HG03521 (cell line): Measurements from ENCODE around the gene WNT7A.
"Not testable (repeated sequence)": the region's sequence is repeated elsewhere in the genome, so short reads cannot be mapped to it uniquely, and the experiment has no call there.

Source experiments
- ATAC-seq: cut with Tn5 transposase; IDR thresholded peaks from one replicate; pipeline ENCODE4 v1.9.1; 2021; ENCODE audit warnings: mild to moderate bottlenecking, moderate library complexity; ENCODE audit not compliant: unreplicated experiment

WNT7A gene

DNA sequence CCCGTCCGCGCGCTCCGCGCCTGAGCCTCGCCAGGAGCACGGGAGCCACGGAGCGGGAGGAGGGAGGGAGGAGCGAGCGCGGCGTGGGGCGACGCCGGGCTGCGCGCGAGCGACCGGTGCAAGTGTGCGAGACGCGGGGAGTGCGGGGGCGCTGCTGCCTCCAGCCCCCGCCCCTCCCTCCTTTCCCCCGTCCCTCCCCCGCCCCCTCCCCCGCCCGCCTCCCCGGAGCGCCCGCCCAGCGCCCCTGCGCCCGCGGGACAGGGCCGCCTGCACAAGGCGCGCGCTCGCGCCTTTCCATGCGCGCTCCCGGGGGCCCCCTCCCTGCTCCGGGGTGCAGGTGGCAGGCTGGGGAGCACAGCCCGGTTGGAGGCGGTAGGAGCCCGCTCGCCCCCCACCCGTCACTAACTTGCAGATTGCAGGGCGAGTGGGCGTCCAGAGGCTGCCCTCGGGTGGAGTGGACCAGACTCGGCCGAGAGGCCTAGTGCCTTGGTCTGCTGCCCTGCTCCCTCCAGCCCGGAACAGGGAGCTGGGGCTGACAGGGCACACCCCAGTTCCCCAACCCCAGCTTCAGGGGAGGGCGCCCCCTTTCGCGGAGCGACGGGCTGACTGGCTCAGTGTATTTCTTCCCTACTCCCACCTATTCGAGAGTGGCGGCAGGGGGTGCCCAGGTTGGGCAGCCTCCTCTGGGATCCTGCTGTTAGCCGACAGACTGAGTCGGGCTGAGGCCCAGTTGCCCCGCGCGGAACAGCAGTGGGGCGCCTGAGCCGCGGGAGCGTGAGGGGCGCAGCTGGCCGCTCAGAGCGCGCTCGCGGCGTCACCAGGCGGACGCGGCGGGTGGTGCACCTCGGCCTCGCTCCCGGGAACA, at the start of gene WNT7A:
Gene WNT7A (minus strand): TSS at position 126 of the 865 bp plus-strand sequence. CDS start 255 bp downstream, outside the sequence.
- ATAC-seq, result no peak

DNA sequence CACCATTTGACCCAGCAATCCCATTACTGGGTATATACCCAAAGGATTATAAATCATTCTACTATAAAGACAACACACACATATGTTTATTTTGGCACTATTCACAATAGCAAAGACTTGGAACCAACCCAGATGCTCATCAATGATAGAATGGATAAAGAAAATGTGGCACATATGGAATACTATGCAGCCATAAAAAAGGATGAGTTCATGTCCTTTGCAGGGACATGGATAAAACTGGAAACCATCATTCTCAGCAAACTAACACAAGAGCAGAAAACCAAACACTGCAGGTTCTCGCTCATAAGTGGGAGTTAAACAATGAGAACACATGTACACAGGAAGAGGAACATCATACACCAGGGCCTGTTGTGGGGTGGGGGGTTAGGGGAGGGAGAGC, 48.9 kb upstream of the WNT7A start:
- not testable (repeated sequence) for ATAC-seq

DNA sequence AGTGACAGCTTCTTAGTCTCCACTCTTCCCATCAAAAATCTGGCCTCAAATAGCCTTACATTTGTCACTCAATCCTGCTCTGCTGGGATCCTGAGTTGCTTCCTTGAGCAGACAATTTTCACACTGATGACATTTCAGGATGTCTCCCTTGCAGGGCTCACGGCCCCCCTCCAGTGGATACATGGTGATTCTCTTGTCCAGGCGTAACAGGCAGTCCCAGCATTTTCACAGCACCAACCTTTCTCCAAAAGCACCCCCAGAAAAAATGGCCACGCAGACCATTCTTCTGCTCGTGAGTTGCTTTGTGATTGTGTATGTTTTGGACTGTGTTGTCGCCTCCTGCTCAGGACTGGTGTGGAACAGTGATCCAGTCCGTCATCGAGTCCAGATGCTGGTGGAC, 47.4 kb upstream of the WNT7A start:
- no peak for ATAC-seq

DNA sequence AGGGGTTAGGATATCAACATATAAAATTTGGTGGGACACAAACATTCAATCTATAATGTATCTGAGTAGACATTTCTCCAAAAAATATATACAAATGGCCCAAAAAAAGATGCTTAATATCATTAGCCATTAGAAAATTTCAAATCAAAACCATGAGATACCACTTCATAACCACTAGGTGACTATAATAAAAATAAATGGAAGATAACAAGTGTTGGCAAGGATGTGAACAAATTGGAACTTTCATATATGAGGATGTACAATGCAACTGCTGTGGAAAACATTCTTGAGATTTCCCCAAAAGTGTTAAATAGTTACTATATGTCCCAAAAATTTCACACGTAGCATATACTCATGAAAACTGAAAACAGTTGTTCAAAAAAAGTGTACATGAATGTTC, 36.5 kb upstream of the WNT7A start:
- ATAC-seq, result no peak

DNA sequence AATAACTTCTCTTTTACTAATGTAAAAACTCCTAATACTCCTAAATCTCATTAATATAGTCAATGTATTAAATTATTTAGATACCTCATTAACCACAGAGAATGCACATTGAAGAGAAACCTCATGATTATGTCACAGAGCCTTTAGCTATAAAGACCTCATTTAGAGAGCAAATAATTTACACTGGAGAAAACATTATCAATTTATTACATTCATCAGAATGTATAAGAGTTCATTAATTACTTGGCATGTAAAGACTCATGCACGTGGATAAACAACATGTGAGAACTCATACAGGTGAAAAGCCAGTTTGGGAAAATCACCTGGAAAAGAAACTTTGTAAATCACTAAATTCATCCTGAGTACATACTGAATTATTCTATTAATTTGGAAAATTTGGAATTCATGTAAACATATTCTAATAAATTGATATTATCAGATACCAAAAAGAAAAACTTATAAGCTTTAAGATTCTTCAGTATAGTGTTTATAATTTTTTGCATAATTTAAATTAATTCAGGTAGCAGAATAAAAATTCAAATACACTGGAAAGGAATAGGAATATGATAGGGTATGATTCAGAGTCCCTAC, 22.9 kb upstream of the WNT7A start:
- ATAC-seq, result no peak

DNA sequence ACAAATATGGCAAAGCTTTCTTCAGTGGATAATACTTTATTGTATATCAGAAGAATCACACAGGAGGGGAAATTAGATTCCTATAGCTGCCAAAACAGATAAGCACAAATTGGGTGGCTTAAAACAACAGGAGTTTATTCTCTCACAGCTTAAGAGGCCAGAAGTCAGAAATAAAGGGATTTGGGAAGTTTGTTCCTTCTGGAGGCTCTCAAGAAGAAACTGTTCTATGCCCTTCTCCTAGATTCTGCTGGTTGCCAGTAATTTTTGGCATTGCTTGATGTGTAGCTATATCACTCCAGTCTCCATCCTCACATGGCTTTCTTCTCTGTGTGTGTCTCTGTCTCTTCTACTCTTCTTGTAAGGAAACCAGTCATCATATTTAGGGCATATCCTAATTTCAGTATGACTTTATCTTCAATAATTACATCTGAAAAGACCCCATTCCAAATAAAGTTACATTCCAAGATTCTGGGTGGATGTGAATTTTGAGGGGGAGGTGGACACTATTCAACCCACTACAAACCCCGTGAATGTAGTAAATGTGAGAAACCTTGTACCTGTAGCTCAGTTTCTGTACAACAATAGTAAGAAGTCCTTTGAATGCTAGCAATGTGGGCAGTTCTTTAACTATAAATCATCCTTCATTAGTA, 22.2 kb upstream of the WNT7A start:
- no peak for ATAC-seq

DNA sequence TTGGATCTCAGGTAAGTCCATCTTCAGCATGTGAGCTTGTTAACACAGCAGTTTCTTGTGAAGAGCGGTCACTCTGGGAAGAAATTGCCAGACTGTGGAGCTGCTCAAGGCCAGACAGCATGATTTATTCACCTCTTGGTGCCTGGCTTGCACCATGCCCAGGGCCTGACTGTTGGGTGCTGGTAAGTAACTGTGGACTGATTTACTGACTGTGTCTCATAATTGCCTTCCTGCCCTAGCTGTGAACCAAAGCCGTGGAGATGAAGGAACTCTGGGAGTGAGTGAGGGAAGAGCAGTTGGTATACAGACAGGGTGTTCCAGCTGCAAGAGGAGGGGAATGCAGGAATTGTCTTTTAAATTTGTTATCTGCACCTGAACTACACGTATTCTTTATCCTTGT, 18.5 kb upstream of the WNT7A start:
- ATAC-seq, result no peak

DNA sequence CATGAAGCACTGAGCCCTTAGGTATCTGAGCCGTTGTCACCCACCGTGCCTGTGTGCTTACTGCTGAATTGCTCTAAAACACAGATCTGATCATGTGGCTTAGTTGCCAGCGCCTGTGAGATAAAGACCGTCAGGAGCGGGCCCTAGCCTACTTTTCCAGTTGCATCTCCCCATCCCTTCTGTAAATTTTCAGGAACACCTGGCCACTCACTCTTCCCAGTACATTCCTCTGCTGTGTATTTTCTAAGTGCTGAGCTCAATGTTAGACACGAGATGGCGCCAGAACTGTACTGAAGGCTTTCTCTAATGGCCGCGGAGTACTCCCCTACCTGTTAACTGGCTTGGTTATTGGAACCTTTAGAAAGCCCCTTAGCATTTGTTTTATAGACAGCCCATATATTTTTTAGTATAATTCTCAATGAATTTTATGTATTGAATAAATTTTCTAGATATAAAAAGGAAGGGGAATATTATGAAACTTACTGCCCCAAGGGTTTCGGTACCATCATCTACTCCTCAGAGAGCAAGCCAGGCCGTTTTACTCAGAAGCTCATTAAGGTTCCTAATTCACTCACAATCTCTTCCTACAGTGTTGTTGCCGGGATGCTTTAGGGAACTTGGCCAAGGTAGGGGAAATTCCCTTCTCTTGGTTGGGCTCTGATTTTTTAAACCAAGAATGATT, 16.7 kb upstream of the WNT7A start:
- no peak for ATAC-seq

DNA sequence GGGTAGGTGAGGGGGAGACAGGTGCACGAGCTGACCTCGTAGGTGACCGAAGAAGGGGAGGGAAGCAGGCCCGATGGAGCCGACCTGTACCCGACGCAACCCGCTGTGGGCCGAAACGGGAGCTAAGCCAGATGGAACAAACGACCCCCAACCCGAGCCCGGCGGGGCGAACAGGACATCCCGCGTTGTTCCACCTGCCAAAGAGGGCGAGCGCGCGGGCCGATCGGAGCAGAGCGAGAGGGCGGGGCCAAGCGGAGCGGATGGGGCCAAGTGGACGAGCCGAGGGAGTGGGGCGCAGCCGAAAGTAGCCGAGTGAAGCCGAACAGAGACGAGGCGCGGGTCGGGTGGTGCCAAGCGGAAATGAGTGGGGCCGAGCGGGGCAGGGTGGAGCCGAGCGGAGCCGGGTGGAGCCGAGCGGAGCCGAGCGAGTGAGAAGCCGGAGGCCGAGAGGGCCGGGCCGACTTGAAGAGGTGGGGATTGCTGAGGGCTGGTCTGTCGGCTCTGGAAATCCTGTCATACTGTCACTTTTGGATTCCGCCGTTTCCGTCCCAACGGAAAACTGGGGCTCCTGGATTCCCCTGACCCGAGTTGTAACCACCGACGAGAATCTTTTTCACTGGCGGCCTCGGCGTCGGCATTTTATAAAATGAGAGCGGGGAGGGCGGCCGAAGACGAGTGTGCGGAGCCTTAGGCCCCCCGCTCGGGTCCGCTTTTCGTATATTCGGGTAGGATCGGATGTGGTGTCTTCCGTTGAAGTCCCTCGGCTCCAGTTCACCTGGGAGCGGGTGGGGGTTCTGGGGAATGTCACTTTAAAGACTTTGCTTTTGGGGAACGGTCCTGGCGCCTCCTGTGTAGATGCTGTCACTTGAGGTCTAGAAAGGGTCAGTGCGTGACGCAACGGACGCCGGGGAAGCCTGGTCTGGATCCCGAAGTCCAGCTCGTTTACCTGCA, 15.6 kb upstream of the WNT7A start:
- peak; percentile 99 for ATAC-seq

DNA sequence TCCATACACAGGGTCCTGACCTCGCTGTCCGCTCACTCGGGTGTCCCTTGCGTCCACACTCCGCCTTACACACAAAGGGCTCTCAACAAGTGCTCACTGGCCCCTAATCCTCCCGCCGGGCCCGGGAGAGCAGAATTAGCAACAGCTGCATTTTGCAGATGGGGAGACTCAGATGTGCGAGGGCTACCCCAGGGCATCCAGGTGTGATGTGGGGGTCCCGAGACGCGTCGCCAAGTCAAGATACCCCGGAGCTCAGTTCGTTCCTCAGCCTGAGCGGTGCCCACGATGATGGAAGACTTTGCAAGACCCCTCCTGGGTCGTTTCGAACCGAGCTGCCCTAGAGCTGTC, 14.9 kb upstream of the WNT7A start:
- no peak for ATAC-seq

DNA sequence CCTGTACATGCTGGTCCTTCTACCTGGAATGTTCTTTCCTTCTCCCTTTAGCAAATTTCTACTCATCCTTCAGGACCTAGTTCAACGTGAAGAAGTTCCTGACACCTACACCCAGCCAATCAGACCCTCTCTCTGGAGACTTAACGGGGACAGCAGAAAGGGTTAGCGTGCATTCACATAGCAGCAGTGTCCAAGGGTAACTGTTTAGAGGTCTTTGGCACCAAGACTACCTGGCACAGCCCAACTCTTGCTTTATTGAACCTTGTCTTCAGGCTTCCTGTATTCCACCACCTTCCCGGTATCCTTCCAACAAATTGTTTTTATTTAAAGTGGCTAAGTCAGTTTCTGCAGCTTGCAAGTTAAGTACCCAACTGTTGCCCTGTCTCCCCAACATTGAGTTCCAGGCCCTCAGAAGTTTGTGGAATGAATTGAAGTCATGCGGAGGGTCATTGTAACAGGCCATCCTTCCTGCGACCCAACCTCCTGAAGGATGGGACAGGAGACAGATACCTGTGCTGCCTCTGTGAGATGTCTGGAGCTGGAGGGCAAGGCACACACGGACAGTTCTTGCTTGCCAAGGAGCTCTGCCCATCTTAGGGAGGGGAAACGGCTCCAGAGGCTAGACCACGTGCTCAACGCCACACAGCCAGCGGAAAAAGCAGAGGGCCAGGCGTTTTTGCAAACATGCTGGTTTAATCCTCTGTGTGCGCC, 14.4 kb upstream of the WNT7A start:
- ATAC-seq, result no peak

DNA sequence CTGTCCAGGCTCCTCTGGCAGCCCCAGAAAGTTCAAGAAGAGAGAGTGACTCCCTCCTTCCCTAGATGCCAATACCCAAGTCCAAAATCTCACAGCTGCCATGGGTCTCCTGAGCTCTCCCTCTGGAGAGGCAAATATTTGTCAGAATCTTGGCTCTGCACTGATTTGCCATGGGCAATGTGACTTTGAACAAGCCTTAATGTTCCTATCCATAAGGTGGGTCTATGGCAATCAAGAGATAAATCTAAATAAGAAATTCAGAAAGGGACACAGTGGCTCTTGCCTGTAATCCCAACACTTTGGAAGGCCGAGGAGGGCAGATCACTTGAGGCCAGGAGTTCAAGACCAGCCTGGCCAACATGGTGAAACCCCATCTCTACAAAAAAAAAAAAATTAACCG, 12.4 kb upstream of the WNT7A start:
- ATAC-seq, result no peak

DNA sequence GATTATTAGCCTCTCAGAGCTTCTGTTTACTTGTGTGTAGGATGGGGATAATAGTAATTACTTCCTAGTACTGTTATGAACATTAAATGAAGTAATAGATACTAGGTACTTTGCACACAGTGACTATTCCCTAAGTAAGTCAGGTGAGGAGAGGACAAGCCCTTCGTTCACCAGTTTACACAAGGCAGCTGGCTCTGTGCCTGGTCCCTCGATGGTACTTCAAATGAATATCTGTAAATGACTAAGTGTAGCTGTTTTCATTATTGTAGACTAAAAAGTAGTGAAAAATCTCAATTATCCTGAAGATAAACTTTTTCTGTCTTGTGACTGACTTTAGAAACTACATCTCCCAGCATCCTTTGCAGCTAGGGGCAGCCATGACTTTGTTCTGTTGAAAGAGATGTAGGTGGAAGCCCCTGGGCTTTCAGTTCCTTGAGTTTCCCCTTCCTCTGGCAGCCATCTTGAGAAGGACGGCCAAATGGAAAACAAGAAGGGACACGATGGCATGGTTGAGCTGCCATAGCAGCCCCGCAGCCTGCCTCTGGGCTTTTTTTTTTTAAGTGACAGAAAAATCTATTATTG, 11.7 kb upstream of the WNT7A start:
- no peak for ATAC-seq

DNA sequence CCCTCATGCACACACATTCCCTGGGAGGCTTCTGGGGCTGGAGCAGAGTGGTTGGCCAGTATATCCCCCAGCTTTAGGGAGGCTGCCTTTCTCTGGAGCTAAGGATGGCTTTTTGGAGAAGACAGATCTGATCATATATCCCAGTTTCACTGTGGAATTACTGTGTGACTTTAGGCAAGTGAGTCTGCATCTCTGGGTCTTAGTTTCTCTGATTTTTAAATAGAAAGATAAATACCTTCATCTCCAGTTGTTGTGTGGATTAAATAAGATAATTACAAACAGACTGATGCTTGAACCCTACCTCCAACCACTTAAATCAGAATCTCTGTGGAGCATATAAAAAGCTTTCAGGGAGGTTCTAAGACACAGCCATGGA, 11.1 kb upstream of the WNT7A start:
- no peak for ATAC-seq

DNA sequence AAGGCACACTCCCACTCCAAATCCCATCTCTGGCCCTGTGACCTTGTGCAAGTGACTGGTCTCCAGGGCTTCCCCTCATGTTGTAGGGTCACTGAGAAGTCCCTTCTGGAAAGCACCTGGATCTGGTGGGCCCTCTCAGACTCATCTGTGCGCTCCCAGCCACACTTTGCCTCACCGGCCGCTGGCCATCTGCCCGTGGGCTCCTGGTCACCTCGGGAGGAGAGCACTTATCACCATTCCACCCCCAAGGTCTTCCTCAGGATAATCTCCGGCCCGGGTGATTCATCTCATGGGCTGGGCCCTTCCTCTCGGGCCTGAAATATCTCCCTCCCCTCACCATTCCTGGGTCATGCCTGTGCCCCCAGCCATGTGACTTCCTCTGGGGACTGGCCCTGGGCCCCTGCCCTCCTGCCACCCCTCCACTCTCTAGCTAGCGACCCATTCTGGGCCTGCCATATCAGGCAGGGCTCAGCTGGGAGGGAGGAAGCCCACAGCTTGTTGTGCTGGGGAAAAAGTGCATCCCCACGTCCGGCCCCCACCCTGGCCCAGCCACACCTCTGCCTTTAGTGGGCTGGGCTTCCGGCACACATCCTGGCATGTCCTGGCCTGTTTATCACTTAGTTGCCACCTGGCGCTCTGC, 10.6 kb upstream of the WNT7A start:
- no peak for ATAC-seq

DNA sequence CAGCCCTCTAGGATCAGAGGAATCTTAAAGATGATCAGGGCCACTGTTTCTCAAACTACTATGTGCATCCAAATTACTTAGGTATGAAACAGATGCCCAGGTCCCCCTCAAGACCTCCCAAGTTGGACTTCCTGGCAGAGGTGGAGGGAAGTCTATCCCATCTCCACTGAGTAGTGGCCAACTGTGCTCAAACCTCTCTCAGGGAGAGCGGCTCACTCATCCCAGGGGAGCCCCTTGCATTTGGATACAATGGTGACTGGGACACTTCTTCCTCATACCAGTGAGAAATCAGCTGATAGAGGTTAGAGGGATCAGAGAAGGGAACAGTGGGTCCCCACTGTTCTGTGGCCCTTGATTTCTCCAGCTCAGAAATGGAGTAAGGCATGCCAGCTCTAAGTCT, 8.7 kb upstream of the WNT7A start:
- no peak for ATAC-seq

DNA sequence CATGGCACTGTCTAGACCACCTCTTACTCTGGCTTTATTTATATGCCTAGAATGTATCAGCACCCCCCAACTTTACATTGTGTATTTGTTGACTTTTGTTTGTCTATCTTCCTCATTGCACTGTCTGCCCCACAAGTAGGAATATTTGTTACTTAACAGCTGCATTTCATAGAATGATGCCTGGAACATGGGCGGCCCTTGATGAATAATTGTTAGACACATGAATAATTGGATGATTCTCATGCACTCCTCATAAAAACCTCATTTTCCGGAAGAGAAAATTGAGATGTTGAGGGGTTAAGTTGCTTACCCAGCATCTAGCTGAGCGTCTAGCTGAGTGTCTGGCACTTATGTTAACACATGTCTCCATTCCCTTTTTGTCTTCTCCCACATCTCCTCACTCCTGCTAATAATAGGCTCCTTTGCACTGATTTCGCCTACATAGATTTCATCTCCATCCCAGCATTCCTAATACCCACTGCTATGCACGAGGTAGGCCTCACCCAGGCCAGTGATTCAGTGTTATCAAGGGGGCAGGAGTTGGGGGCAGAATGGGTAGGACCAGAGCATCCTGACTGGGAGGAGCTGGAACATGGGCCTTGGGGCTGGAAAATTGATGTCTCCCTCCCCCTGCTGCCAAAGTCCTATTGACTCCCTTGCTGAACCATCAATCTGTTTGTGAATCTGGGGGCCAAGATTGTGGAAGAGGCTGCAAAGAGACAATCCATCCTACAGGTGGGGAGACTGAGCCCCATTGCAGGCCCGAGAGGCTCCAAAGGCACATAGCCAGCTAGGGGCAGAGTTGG, 7.8 kb upstream of the WNT7A start:
- ATAC-seq, result no peak

DNA sequence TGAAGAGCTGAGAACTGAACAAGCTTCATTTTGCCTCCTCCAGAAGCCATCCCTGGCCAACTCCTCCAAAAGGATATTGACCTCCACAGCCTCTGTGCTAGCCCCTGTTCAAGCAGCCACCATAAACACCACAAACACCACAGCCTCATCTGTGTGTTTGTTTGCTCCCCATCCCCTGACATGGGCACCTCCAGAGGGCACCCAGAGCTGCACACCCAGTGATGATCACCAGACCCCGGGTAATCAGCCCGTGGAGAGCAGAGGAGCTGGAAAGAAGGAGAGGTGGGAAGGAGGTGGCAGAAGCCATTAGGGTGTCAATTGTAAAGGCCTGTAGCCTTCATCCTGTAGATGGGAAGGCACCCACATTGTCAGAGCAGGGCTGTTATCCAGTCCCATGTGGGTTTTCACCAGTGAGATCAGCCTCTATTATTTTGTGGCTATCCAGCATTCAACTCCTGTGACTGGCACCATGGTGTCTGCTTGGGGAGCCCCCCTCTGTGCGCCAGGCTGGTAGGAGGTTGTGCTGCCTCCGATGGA, 6.8 kb upstream of the WNT7A start:
- no peak for ATAC-seq
